CMK (cell line): ENCODE data around the gene RABGEF1.
A peak's percentile ranks its signal among the peaks of the same experiment; 100 is the strongest.
"Not testable (repeated sequence)": the region's sequence is repeated elsewhere in the genome, so short reads cannot be mapped to it uniquely, and the experiment has no call there.

ENCODE experiments used
- DNase-seq: peaks from one replicate; pipeline ENCODE4 v3.0.0-alpha.2; 2010; ENCODE audit warnings: low read depth

The RABGEF1 gene

GRCh38 chr7:66740302-66740979 lies at the start of gene RABGEF1:
TSS of gene RABGEF1 (plus strand) at chr7:66740733. CDS start at chr7:66771900, 31,167 bp downstream.
- DNase-seq: peak; percentile 87

GRCh38 chr7:66693331-66693730 lies 47.2 kb upstream of the RABGEF1 start:
- DNase-seq: no peak

GRCh38 chr7:66694286-66694685 lies 46.2 kb upstream of the RABGEF1 start:
- no peak for DNase-seq

GRCh38 chr7:66695417-66695816 lies 45.1 kb upstream of the RABGEF1 start:
- DNase-seq: not testable (repeated sequence)

- DNase-seq: not testable (repeated sequence)
These were observed 44.4 kb upstream of the RABGEF1 start for GRCh38 chr7:66696134-66696533.

GRCh38 chr7:66696774-66697191 lies 43.8 kb upstream of the RABGEF1 start:
- DNase-seq: no peak

GRCh38 chr7:66697449-66698438 lies 42.8 kb upstream of the RABGEF1 start:
- no peak for DNase-seq

- DNase-seq: no peak
These were observed 41.8 kb upstream of the RABGEF1 start for GRCh38 chr7:66698652-66699205.

- DNase-seq: no peak
These were observed 40.5 kb upstream of the RABGEF1 start for GRCh38 chr7:66699998-66700397.

GRCh38 chr7:66700633-66701131 lies 39.9 kb upstream of the RABGEF1 start:
- no peak for DNase-seq

GRCh38 chr7:66707825-66708224 lies 32.7 kb upstream of the RABGEF1 start:
- DNase-seq: no peak

- not testable (repeated sequence) for DNase-seq
These were observed 29.8 kb upstream of the RABGEF1 start for GRCh38 chr7:66710752-66711151.

GRCh38 chr7:66713687-66714086 lies 26.8 kb upstream of the RABGEF1 start:
- DNase-seq: no peak

GRCh38 chr7:66716634-66717033 lies 23.9 kb upstream of the RABGEF1 start:
- not testable (repeated sequence) for DNase-seq

GRCh38 chr7:66720561-66720960 lies 20.0 kb upstream of the RABGEF1 start:
- no peak for DNase-seq

- DNase-seq: no peak
These were observed 14.7 kb upstream of the RABGEF1 start for GRCh38 chr7:66725843-66726242.

- DNase-seq: no peak
These were observed 13.5 kb upstream of the RABGEF1 start for GRCh38 chr7:66727058-66727457.

GRCh38 chr7:66728571-66728970 lies 12.0 kb upstream of the RABGEF1 start:
- DNase-seq: no peak

- DNase-seq: no peak
These were observed 11.3 kb upstream of the RABGEF1 start for GRCh38 chr7:66729274-66729673.

- no peak for DNase-seq
These were observed 8.5 kb upstream of the RABGEF1 start for GRCh38 chr7:66731986-66732385.

GRCh38 chr7:66732439-66732838 lies 8.1 kb upstream of the RABGEF1 start:
- DNase-seq: no peak

GRCh38 chr7:66734006-66734405 lies 6.5 kb upstream of the RABGEF1 start:
- DNase-seq: no peak
